Small intestine (tissue), 7 donors: ENCODE data around the gene NCAPH2. TPM values are rescaled to one million over a fixed set of nuclear protein-coding genes. Genes with fewer than 3 reads are reported as not detected.
"Not testable (repeated sequence)": the region's sequence is repeated elsewhere in the genome, so short reads cannot be mapped to it uniquely, and the experiment has no call there.

Source experiments
- DNase-seq, 2 donors: peaks; one replicate each; pipeline versions ENCODE4 v3.0.0 to v3.0.0-alpha.2; 2013
- FAIRE-seq: peaks from 2 replicates; lab custom pipeline; 2012; peaks lifted over from hg19 to GRCh38; lab: Jason Lieb, UNC
- H3K27ac ChIP-seq, 3 donors: one replicate each; pipeline ENCODE4 v1.5.1; 2013; ENCODE audit warnings: low read length in 2 of 3, mild to moderate bottlenecking in 2 of 3, control low read depth in 1 of 3, inconsistent platforms in 1 of 3, low read depth in 1 of 3, moderate library complexity in 1 of 3
- H3K27me3 ChIP-seq, 3 donors: one replicate each; pipeline ENCODE4 v1.6.1; 2013; ENCODE audit warnings: low read length in 3 of 3, inconsistent platforms in 1 of 3; ENCODE audit not compliant: control insufficient read depth in 3 of 3, insufficient read depth in 3 of 3
- H3K36me3 ChIP-seq, 3 donors: one replicate each; pipeline ENCODE4 v1.6.1; 2013; ENCODE audit warnings: low read length in 3 of 3, inconsistent platforms in 1 of 3, low read depth in 1 of 3, mild to moderate bottlenecking in 1 of 3, moderate library complexity in 1 of 3; ENCODE audit not compliant: control insufficient read depth in 3 of 3, insufficient read depth in 2 of 3
- H3K4me1 ChIP-seq, 3 donors: one replicate each; pipeline ENCODE4 v1.6.1; 2013; ENCODE audit warnings: low read length in 2 of 3, inconsistent platforms in 1 of 3, low read depth in 1 of 3, mild to moderate bottlenecking in 1 of 3, moderate library complexity in 1 of 3; ENCODE audit not compliant: control insufficient read depth in 3 of 3, insufficient read depth in 2 of 3
- H3K4me3 ChIP-seq, 3 donors: one replicate each; pipeline ENCODE4 v1.5.1; 2013; ENCODE audit warnings: low read length in 3 of 3, control low read depth in 1 of 3, inconsistent platforms in 1 of 3, low read depth in 1 of 3, mild to moderate bottlenecking in 1 of 3, moderate library complexity in 1 of 3
- H3K9me3 ChIP-seq, 2 donors: one replicate each; pipeline ENCODE4 v1.6.1; 2013; ENCODE audit warnings: low read depth in 1 of 2, low read length in 1 of 2; ENCODE audit not compliant: control insufficient read depth in 2 of 2, insufficient read depth in 1 of 2
- WGBS, 3 donors: extraction: QIAGEN DNeasy Blood & Tissue Kit; methylation state at CpG; one replicate each; pipeline ENCODE4 v1.1.7; 2013; 5-methylcytosine and 5-hydroxymethylcytosine counted together
- polyA plus RNA-seq, 4 donors: library from polyadenylated mRNA; stranded (reverse) in 3 of 4; unstranded in 1 of 4; fragments of 200-250 nt in 3 of 4; fragments of 120-200 nt in 1 of 4; gene quantifications; one replicate each; pipeline versions ENCODE4 v1.2.1 to v1.2.3, GENCODE V29; 2013
- donor health status: healthy with polysubstance abuse.
- donor health status: control.
- donor health status: control.
- donor health status: Bipolar disorder and iron deficiency.
- donor health status: healthy.

NCAPH2 gene
- polyA plus RNA-seq, 4 donors, result 29.3 to 45.9 (median 39.8) TPM

GRCh38 chr22:50536226-50536625 is 28.2 kb downstream of the NCAPH2 start:
- Histone ChIP-seq H3K36me3 (no peaks in the 10 kb centered on the region), H3K9me3 (no peaks in the 10 kb centered on the region), H3K27me3 (peaks cover 0 to 21% (median 0%) of the 10 kb centered on the region in 3 donors), H3K4me1 (peaks cover 0 to 35% (median 5%) of the 10 kb centered on the region in 3 donors), H3K27ac (no peak overlapping the region), H3K4me3 (no peak overlapping the region)
- DNase-seq, result no peak
- FAIRE-seq, result no peak
- WGBS, 3 donors, result 55 to 71% (median 71%) methylated on average over 3 of the region's 3 CpGs

GRCh38 chr22:50537765-50538164 is 29.7 kb downstream of the NCAPH2 start:
- Histone ChIP-seq H3K36me3 (no peaks in the 10 kb centered on the region), H3K4me1 (peaks cover 0 to 26% (median 5%) of the 10 kb centered on the region in 3 donors), H3K27me3 (peaks cover 0 to 9% (median 0%) of the 10 kb centered on the region in 3 donors), H3K9me3 (no peaks in the 10 kb centered on the region), H3K27ac (peak overlapping the region in 1 of 3 donors; percentile 75), H3K4me3 (no peak overlapping the region)
- FAIRE-seq (no peak), DNase-seq (no peak)
- WGBS, 3 donors, result 87 to 96% (median 93%) methylated on average over 13 of the region's 13 CpGs

DNA sequence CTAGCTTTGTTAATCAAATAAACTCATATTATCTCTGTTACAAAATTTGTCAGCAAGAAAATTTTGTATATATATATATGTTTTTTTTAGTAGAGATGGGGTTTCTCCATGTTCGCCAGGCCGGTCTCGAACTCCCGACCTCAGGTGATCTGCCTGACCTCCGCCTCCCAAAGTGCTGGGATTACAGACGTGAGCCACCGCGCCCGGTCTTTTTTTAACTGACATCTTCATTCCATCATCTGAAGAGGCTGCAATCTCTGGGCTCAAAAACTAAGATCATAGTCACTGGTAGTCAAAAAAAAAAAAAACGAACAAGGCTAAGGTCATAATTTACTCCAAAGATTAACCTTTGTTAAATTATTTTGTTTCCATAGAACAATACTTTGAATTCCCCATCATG is 32.4 kb downstream of the NCAPH2 start:
- Histone ChIP-seq H3K9me3 (no peaks in the 10 kb centered on the region), H3K36me3 (no peaks in the 10 kb centered on the region), H3K27ac (peak overlapping the region in 2 of 3 donors; percentile 71 to 86), H3K4me3 (no peak overlapping the region), H3K4me1 (peaks cover 0 to 18% (median 5%) of the 10 kb centered on the region in 3 donors), H3K27me3 (peaks cover 0 to 17% (median 0%) of the 10 kb centered on the region in 3 donors)
- FAIRE-seq, result no peak
- 69 to 84% (median 77%) methylated on average over 10 of the region's 10 CpGs for WGBS, 3 donors
- no peak for DNase-seq

- H3K4me3 ChIP-seq, H3K36me3 ChIP-seq, H3K9me3 ChIP-seq, FAIRE-seq: not testable (repeated sequence)
- Histone ChIP-seq H3K4me1 (peaks cover 0 to 18% (median 5%) of the 10 kb centered on the region in 3 donors), H3K27me3 (peaks cover 0 to 30% (median 0%) of the 10 kb centered on the region in 3 donors), H3K27ac (peak overlapping the region in 2 of 3 donors; percentile 16 to 88)
- 41 to 54% (median 48%) methylated on average over 5 of the region's 5 CpGs for WGBS, 3 donors
- DNase-seq, result peak in 1 of 2 donors; percentile 62
These were observed 33.6 kb downstream of the NCAPH2 start for GRCh38 chr22:50541667-50542026.

- peaks cover 0 to 18% (median 5%) of the 10 kb centered on the region in 3 donors for H3K4me1 ChIP-seq
- no peak for DNase-seq
These were observed 34.4 kb downstream of the NCAPH2 start for GRCh38 chr22:50542416-50542927.

GRCh38 chr22:50544078-50544745 is 36.2 kb downstream of the NCAPH2 start:
- Histone ChIP-seq H3K36me3 (no peaks in the 10 kb centered on the region), H3K4me1 (peaks cover 0 to 16% (median under 1%) of the 10 kb centered on the region in 3 donors), H3K4me3 (peak overlapping the region in 2 of 3 donors; percentile 9 to 19), H3K9me3 (no peaks in the 10 kb centered on the region), H3K27ac (peak overlapping the region in 2 of 3 donors; percentile 38 to 80), H3K27me3 (peaks cover 0 to 51% (median 0%) of the 10 kb centered on the region in 3 donors)
- 1 to 4% (median 2%) methylated on average over 51 to 52 of the region's 52 CpGs for WGBS, 3 donors
- FAIRE-seq, result no peak
- peak; percentile 76 to 88 for DNase-seq

More at GRCh38 chr22:50542416-50542927, 34.4 kb downstream of the NCAPH2 start:
- 87 to 96% (median 89%) methylated on average over 19 of the region's 19 CpGs for WGBS, 3 donors
- Histone ChIP-seq H3K27me3 (peaks cover 0 to 36% (median 0%) of the 10 kb centered on the region in 3 donors), H3K36me3 (no peaks in the 10 kb centered on the region), H3K27ac (peak overlapping the region in 1 of 3 donors; percentile 64), H3K4me3 (no peak overlapping the region), H3K9me3 (no peaks in the 10 kb centered on the region)
- no peak for FAIRE-seq

GRCh38 chr22:50544746-50545253 is 36.8 kb downstream of the NCAPH2 start:
- peaks cover 0 to 14% (median 0%) of the 10 kb centered on the region in 3 donors for H3K4me1 ChIP-seq
- H3K4me3 ChIP-seq, result no peak overlapping the region
- peak overlapping the region in 2 of 3 donors; percentile 38 to 80 for H3K27ac ChIP-seq
- FAIRE-seq (no peak), DNase-seq (no peak)
- H3K36me3 ChIP-seq, result no peaks in the 10 kb centered on the region
- WGBS, 3 donors, result 12 to 52% (median 32%) methylated on average over 5 of the region's 5 CpGs
- H3K9me3 ChIP-seq, result no peaks in the 10 kb centered on the region
- peaks cover 0 to 57% (median 0%) of the 10 kb centered on the region in 3 donors for H3K27me3 ChIP-seq

- WGBS, 3 donors, result 66 to 75% (median 67%) methylated on average over 10 of the region's 10 CpGs
- no peak within 1 kb of the TSS for H3K4me3 ChIP-seq
- peaks cover 0 to 61% (median 0%) of the 10 kb centered on the region in 3 donors for H3K27me3 ChIP-seq
- H3K4me1 ChIP-seq, result peaks cover 0 to 14% (median 0%) of the 10 kb centered on the region in 3 donors
- DNase-seq (no peak), FAIRE-seq (no peak)
- no peaks in the 10 kb centered on the region for H3K9me3 ChIP-seq
- H3K27ac ChIP-seq, result peak within 1 kb of the TSS in 2 of 3 donors; percentile 38 to 80
- H3K36me3 ChIP-seq, result no peaks in the 10 kb centered on the region
These were observed 37.7 kb downstream of the NCAPH2 start, which contains the start of gene KLHDC7B for GRCh38 chr22:50545522-50546325. KLHDC7B (plus strand) TSS chr22:50545899; CDS start chr22:50546244, 345 bp downstream.
